ENCODE measurements around the gene PLXNA2.

DNA sequence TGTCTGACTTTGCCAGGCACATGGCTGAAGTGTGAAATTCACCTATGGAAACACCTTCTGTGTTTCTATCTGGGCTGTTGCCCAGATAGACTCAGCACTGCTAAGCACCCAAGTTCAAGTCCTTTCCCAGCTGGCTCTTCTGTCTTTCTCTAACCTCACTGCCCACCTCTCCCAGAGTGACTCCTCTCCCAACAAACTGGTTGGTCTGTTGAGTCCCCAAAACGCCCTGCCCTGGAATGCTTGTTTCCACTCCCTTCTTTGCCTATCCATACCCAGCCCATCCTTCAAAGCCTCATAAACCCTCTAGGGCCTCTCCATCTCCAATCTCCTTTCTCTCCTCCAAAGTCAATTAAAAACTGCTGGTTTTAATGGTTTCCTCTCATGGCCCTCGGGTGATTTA, 15.6 kb downstream of the PLXNA2 start:
- TF ChIP-seq SIN3A (IDR thresholded peaks at IDR 0.05; ENCODE audit: low read depth) (no peak), POLR2A (IDR thresholded peaks at IDR 0.05; ENCODE audit: borderline replicate concordance, extremely low read depth, insufficient read depth, insufficient read length) (no peak), TCF7L2 (IDR thresholded peaks at IDR 0.05; ENCODE audit: borderline replicate concordance, extremely low read depth, insufficient read depth, insufficient read length) (no peak), POLR2AphosphoS5 (IDR thresholded peaks at IDR 0.05; ENCODE audit: low read depth, low read length) (no peak), EZH2 (IDR thresholded peaks at IDR 0.05) (no peak), CEBPB (IDR thresholded peaks at IDR 0.05; ENCODE audit: low read depth) (no peak), EGR1 (IDR thresholded peaks at IDR 0.05; ENCODE audit: low read depth) (no peak), ZNF274 (IDR thresholded peaks at IDR 0.05; ENCODE audit: low read depth, low read length) (no peak), EZH2phosphoT487 (IDR thresholded peaks at IDR 0.05; ENCODE audit: borderline replicate concordance) (no peak), ELF1 (IDR thresholded peaks at IDR 0.05; ENCODE audit: borderline replicate concordance, low read depth) (no peak)
- TF ChIP-seq, protein P1, sequence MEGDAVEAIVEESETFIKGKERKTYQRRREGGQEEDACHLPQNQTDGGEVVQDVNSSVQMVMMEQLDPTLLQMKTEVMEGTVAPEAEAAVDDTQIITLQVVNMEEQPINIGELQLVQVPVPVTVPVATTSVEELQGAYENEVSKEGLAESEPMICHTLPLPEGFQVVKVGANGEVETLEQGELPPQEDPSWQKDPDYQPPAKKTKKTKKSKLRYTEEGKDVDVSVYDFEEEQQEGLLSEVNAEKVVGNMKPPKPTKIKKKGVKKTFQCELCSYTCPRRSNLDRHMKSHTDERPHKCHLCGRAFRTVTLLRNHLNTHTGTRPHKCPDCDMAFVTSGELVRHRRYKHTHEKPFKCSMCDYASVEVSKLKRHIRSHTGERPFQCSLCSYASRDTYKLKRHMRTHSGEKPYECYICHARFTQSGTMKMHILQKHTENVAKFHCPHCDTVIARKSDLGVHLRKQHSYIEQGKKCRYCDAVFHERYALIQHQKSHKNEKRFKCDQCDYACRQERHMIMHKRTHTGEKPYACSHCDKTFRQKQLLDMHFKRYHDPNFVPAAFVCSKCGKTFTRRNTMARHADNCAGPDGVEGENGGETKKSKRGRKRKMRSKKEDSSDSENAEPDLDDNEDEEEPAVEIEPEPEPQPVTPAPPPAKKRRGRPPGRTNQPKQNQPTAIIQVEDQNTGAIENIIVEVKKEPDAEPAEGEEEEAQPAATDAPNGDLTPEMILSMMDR (IDR thresholded peaks at IDR 0.05 in 2 of 3, conservative IDR thresholded peaks at IDR 0.05 in 1 of 3; ENCODE audit: borderline replicate concordance in 1 of 3, insufficient read depth in 1 of 3, low read depth in 2 of 3, low read length in 2 of 3), result no peak
- TF ChIP-seq, protein P2, sequence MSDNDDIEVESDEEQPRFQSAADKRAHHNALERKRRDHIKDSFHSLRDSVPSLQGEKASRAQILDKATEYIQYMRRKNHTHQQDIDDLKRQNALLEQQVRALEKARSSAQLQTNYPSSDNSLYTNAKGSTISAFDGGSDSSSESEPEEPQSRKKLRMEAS (IDR thresholded peaks at IDR 0.05), result no peak
- TF ChIP-seq, protein P3, sequence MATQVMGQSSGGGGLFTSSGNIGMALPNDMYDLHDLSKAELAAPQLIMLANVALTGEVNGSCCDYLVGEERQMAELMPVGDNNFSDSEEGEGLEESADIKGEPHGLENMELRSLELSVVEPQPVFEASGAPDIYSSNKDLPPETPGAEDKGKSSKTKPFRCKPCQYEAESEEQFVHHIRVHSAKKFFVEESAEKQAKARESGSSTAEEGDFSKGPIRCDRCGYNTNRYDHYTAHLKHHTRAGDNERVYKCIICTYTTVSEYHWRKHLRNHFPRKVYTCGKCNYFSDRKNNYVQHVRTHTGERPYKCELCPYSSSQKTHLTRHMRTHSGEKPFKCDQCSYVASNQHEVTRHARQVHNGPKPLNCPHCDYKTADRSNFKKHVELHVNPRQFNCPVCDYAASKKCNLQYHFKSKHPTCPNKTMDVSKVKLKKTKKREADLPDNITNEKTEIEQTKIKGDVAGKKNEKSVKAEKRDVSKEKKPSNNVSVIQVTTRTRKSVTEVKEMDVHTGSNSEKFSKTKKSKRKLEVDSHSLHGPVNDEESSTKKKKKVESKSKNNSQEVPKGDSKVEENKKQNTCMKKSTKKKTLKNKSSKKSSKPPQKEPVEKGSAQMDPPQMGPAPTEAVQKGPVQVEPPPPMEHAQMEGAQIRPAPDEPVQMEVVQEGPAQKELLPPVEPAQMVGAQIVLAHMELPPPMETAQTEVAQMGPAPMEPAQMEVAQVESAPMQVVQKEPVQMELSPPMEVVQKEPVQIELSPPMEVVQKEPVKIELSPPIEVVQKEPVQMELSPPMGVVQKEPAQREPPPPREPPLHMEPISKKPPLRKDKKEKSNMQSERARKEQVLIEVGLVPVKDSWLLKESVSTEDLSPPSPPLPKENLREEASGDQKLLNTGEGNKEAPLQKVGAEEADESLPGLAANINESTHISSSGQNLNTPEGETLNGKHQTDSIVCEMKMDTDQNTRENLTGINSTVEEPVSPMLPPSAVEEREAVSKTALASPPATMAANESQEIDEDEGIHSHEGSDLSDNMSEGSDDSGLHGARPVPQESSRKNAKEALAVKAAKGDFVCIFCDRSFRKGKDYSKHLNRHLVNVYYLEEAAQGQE (IDR thresholded peaks at IDR 0.05; ENCODE audit: low read depth), result no peak

All from HCT116 (cell line).